Activated CD8-positive, alpha-beta memory T cell treated with anti-CD3 and anti-CD28 coated beads for 36 hours (primary cell): ENCODE results near the gene FLYWCH1. TPM values are rescaled to one million over a fixed set of nuclear protein-coding genes. Genes with fewer than 3 reads are reported as not detected.

ENCODE experiments used
- CTCF ChIA-PET: fragments of 350-600 bp; sonication (Branson Sonifier 250); formaldehyde crosslinking; loops from one replicate; lab custom pipeline; 2021; ENCODE audit warnings: antibody characterized with exemption; lab: Charles Lee
- POLR2A ChIA-PET: fragments of 350-600 bp; sonication (Branson Sonifier 250); formaldehyde crosslinking; loops from one replicate; lab custom pipeline; 2021; ENCODE audit warnings: antibody characterized with exemption; lab: Charles Lee
- total RNA-seq, 2 experiments: library from RNA; stranded (reverse); gene quantifications; one replicate each; pipeline ENCODE4 v1.2.3, GENCODE V29; 2021

The FLYWCH1 gene
- 10 to 100 TPM; 33.2 to 34.4 TPM for total RNA-seq

GRCh38 chr16:2911638-2912329, at the start of gene FLYWCH1:
FLYWCH1 (plus strand) TSS chr16:2911931; CDS start chr16:2929686, 17,755 bp downstream.
- POLR2A ChIA-PET, result interaction anchor here (0.6 to 1.6 kb wide), 6 partner anchors 9 to 229 kb away, joined by 3 to 5 read pairs (median 3); partner anchors contain the start of genes FLYWCH2 and KCTD5
- CTCF ChIA-PET, result interaction anchor here (0.8 to 3.7 kb wide), 7 partner anchors 9 to 73 kb away, joined by 3 to 19 read pairs (median 4); partner anchors contain the start of gene FLYWCH2

- ChIA-PET POLR2A (no interaction called here), CTCF (interaction anchor here (1.6 kb wide), 1 partner anchor 27 kb away, joined by 5 read pairs; no protein-coding TSS in a partner anchor)
These were observed 46.1 kb upstream of the FLYWCH1 start for GRCh38 chr16:2865651-2866050.

GRCh38 chr16:2866431-2866830, 45.3 kb upstream of the FLYWCH1 start:
- ChIA-PET CTCF (interaction anchor here (1.6 kb wide), 1 partner anchor 28 kb away, joined by 5 read pairs; no protein-coding TSS in a partner anchor), POLR2A (no interaction called here)

- POLR2A ChIA-PET, result interaction anchor here (0.5 to 1.2 kb wide), 5 partner anchors 15 to 117 kb away, joined by 3 to 9 read pairs (median 5); partner anchors contain the start of genes ELOB and FLYWCH2
These were observed 44.1 kb upstream of the FLYWCH1 start for GRCh38 chr16:2867661-2867986.

GRCh38 chr16:2867987-2868789, 43.5 kb upstream of the FLYWCH1 start:
- ChIA-PET CTCF (interaction anchor here (0.7 to 1.8 kb wide), 28 partner anchors 9 to 336 kb away, joined by 3 to 19 read pairs (median 4); partner anchors contain the start of genes FLYWCH1, FLYWCH2, PRSS41 and SRRM2), POLR2A (interaction anchor here (0.5 to 1.4 kb wide), 9 partner anchors 12 to 186 kb away, joined by 3 to 9 read pairs (median 4); partner anchors contain the start of genes ELOB, FLYWCH2 and KCTD5)

More at GRCh38 chr16:2867661-2867986, 44.1 kb upstream of the FLYWCH1 start:
- CTCF ChIA-PET, result interaction anchor here (0.7 to 1.8 kb wide), 22 partner anchors 11 to 335 kb away, joined by 3 to 19 read pairs (median 4); partner anchors contain the start of genes FLYWCH2, PRSS41 and SRRM2

- ChIA-PET POLR2A (no interaction called here), CTCF (interaction anchor here (1.7 to 2.7 kb wide), 2 partner anchors 11 to 48 kb away, joined by 6 to 22 read pairs; partner anchors contain the start of gene FLYWCH2)
These were observed 39.8 kb upstream of the FLYWCH1 start for GRCh38 chr16:2871926-2872325.

- ChIA-PET CTCF (interaction anchor here (0.6 to 2.7 kb wide), 10 partner anchors 10 to 155 kb away, joined by 3 to 22 read pairs (median 4); no protein-coding TSS in a partner anchor), POLR2A (interaction anchor here (0.6 to 1.0 kb wide), 3 partner anchors 53 to 1142 kb away, joined by 3 to 5 read pairs (median 3); no protein-coding TSS in a partner anchor)
These were observed 37.5 kb upstream of the FLYWCH1 start for GRCh38 chr16:2874032-2874911.

- POLR2A ChIA-PET, result interaction anchor here (0.6 to 1.0 kb wide), 3 partner anchors 52 to 1141 kb away, joined by 3 to 5 read pairs (median 3); no protein-coding TSS in a partner anchor
- CTCF ChIA-PET, result interaction anchor here (0.6 to 1.4 kb wide), 9 partner anchors 11 to 156 kb away, joined by 3 to 6 read pairs (median 4); no protein-coding TSS in a partner anchor
These were observed 36.8 kb upstream of the FLYWCH1 start for GRCh38 chr16:2874912-2875362.

- CTCF ChIA-PET, result interaction anchor here (1.4 to 3.7 kb wide), 2 partner anchors 12 to 39 kb away, joined by 3 to 10 read pairs; no protein-coding TSS in a partner anchor
- POLR2A ChIA-PET, result interaction anchor here (0.6 kb wide), 1 partner anchor 41 kb away, joined by 3 read pairs; no protein-coding TSS in a partner anchor
These were observed 31.8 kb upstream of the FLYWCH1 start for GRCh38 chr16:2879854-2880508.

GRCh38 chr16:2881783-2882649, 29.7 kb upstream of the FLYWCH1 start:
- ChIA-PET CTCF (interaction anchor here (0.6 to 3.7 kb wide), 7 partner anchors 9 to 49 kb away, joined by 3 to 16 read pairs (median 6); no protein-coding TSS in a partner anchor), POLR2A (interaction anchor here (1.0 to 1.2 kb wide), 2 partner anchors 14 to 31 kb away, joined by 5 read pairs; no protein-coding TSS in a partner anchor)

- ChIA-PET CTCF (interaction anchor here (0.7 to 2.3 kb wide), 6 partner anchors 10 to 149 kb away, joined by 3 to 16 read pairs (median 6); partner anchors contain the start of gene FLYWCH1), POLR2A (interaction anchor here (0.6 to 1.2 kb wide), 3 partner anchors 15 to 623 kb away, joined by 5 to 9 read pairs (median 5); no protein-coding TSS in a partner anchor)
These were observed 28.9 kb upstream of the FLYWCH1 start, which contains the start of gene FLYWCH2 for GRCh38 chr16:2882650-2883457. FLYWCH2 (plus strand) TSS chr16:2883215; CDS start chr16:2896450, 13,235 bp downstream.

GRCh38 chr16:2883458-2883908, 28.2 kb upstream of the FLYWCH1 start:
- POLR2A ChIA-PET, result interaction anchor here (0.6 to 1.2 kb wide), 3 partner anchors 15 to 624 kb away, joined by 3 to 9 read pairs (median 5); partner anchors contain the start of gene FLYWCH1

GRCh38 chr16:2884041-2884451, 27.7 kb upstream of the FLYWCH1 start:
- ChIA-PET POLR2A (interaction anchor here (0.7 kb wide), 1 partner anchor 28 kb away, joined by 3 read pairs; the partner anchor contains the start of gene FLYWCH1), CTCF (interaction anchor here (0.7 to 1.1 kb wide), 2 partner anchors 45 to 60 kb away, joined by 3 read pairs; no protein-coding TSS in a partner anchor)

More at GRCh38 chr16:2883458-2883908, 28.2 kb upstream of the FLYWCH1 start:
- CTCF ChIA-PET, result interaction anchor here (0.7 to 2.3 kb wide), 5 partner anchors 15 to 60 kb away, joined by 3 to 16 read pairs (median 5); no protein-coding TSS in a partner anchor

GRCh38 chr16:2894231-2894630, 17.5 kb upstream of the FLYWCH1 start:
- CTCF ChIA-PET, result no interaction called here
- POLR2A ChIA-PET, result no interaction called here
